CD4-positive, alpha-beta T cell (primary cell): ENCODE data around the gene TMEM115. TPM values are rescaled to one million over a fixed set of nuclear protein-coding genes. Genes with fewer than 3 reads are reported as not detected.
A peak's percentile ranks its signal among the peaks of the same experiment; 100 is the strongest.

Source experiments
- ATAC-seq: fragments of 200-7000 bp; cut with Tn5 transposase; one replicate; pipeline ENCODE4 v1.10.0; 2022; ENCODE audit warnings: mild to moderate bottlenecking; ENCODE audit not compliant: poor library complexity
- CTCF ChIA-PET: fragments of 350-600 bp; sonication (Branson Sonifier 250); formaldehyde crosslinking; loops from one replicate; lab custom pipeline; 2021; ENCODE audit warnings: antibody characterized with exemption, inconsistent platforms; lab: Charles Lee
- POLR2A ChIA-PET: fragments of 350-600 bp; sonication (Branson Sonifier 250); formaldehyde crosslinking; loops from one replicate; lab custom pipeline; 2021; ENCODE audit warnings: antibody characterized with exemption, inconsistent platforms; lab: Charles Lee
- DNase-seq, 14 experiments: peaks; one replicate each; pipeline ENCODE4 v3.0.0-alpha.2; 2013 to 2020; ENCODE audit warnings: mixed read lengths in 2 of 14
- H3K27ac ChIP-seq, 2 donors: one replicate each; pipeline versions ENCODE4 v1.5.1 to v1.7.0; 2013; ENCODE audit warnings: low read length in 2 of 2, low read depth in 1 of 2, mild to moderate bottlenecking in 1 of 2
- H3K27me3 ChIP-seq, 2 experiments: 1 replicate in 1 of 2; 2 replicates in 1 of 2; pipeline versions ENCODE4 v1.6.1 to v1.7.0; 2013; ENCODE audit warnings: low read length in 2 of 2, control low read depth in 1 of 2, mild to moderate bottlenecking in 1 of 2, moderate library complexity in 1 of 2; ENCODE audit not compliant: insufficient read depth in 2 of 2, control insufficient read depth in 1 of 2
- H3K36me3 ChIP-seq: one replicate; pipeline ENCODE4 v1.6.1; 2013; ENCODE audit warnings: low read length, control low read depth; ENCODE audit not compliant: insufficient read depth
- H3K4me1 ChIP-seq: one replicate; pipeline ENCODE4 v1.6.1; 2013; ENCODE audit warnings: low read length, control low read depth; ENCODE audit not compliant: insufficient read depth
- H3K4me3 ChIP-seq: one replicate; pipeline ENCODE4 v1.5.1; 2013; ENCODE audit warnings: mild to moderate bottlenecking, low read length, moderate library complexity
- H3K9me3 ChIP-seq, 2 experiments: 1 replicate in 1 of 2; 2 replicates in 1 of 2; pipeline versions ENCODE4 v1.6.1 to v1.7.0; 2013; ENCODE audit warnings: low read length in 2 of 2, mild to moderate bottlenecking in 2 of 2, control low read depth in 1 of 2, moderate library complexity in 1 of 2; ENCODE audit not compliant: control insufficient read depth in 1 of 2, insufficient read depth in 1 of 2
- H3K27ac Mint-ChIP-seq: one replicate; pipeline ENCODE4 v1.8.0; 2020; ENCODE audit warnings: mixed read lengths
- H3K27me3 Mint-ChIP-seq: one replicate; pipeline ENCODE4 v1.8.0; 2021; ENCODE audit warnings: mixed read lengths
- H3K36me3 Mint-ChIP-seq: one replicate; pipeline ENCODE4 v1.8.0; 2021; ENCODE audit warnings: low read depth, mixed read lengths
- H3K4me1 Mint-ChIP-seq: one replicate; pipeline ENCODE4 v1.8.0; 2021; ENCODE audit warnings: low read depth, mixed read lengths
- H3K4me3 Mint-ChIP-seq: one replicate; pipeline ENCODE4 v1.8.0; 2020; ENCODE audit warnings: mild to moderate bottlenecking, mixed read lengths
- H3K9me3 Mint-ChIP-seq: one replicate; pipeline ENCODE4 v1.8.0; 2020; ENCODE audit warnings: mixed read lengths
- intact Hi-C, 2 experiments: fragments of 100-400 bp; cut with DNase I in 1 of 2; cut with micrococcal nuclease in 1 of 2; formaldehyde crosslinking; loops; one replicate each; pipeline versions ENCODE4 v1.15.1 to v1.9.0; 2023 to 2025; cut with DNase I, micrococcal nuclease
- total RNA-seq, 174 experiments: library from RNA in 2 of 174; stranded (reverse) in 2 of 174; gene quantifications; one replicate each; pipeline ENCODE4 v1.2.3 and lab custom pipeline; 2021 to 2026
- TF ChIP-seq, protein P1 (sequence below): fragments of 200-600 bp; IDR thresholded peaks from one replicate; pipeline ENCODE4 v1.8.0; 2022; ENCODE audit warnings: antibody characterized with exemption, mild to moderate bottlenecking

Gene TMEM115
- total RNA-seq, 2 experiments from 2014 or later, result 19.0 to 19.9 TPM

DNA sequence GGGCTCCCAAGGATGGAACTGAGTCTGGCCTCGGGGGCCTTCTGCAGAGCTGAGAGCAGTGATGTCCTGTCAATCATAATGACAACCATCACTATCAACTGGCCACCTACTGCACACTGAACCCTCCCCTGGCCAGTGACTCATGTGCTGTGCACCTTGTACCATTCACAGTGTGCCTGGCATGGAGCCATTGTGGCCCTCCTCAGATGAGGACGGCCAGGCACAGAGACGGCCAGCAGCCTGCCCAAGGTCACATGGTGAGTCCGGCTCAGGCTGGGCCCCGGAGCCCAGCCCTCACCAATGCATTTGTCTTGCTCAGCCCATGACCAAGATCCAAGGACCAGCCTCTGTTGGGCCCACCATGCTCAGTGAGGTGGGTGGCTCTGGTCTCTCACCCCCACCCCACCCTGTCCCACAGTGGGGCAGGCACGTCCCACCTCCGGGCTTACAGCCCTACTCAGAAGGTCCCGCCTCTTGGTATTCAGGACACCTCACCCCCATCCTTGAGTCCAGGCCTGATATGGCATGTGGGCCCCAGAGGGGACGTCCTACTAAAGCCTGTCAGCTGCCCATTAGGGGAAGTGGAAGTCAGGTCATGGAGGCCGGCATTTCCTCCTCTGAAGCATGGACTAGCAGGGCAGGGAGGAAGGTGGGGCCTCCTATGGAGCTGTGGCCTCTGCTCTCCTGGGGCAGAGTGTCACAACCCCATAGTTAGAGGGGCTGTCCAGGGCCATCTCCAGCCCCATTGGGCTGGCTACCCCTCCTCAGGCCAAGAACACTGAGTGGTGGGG lies 35.9 kb upstream of the TMEM115 start:
- CTCF ChIA-PET, result no interaction called here
- no peaks in the 10 kb centered on the region for H3K9me3 ChIP-seq
- no peaks in the 10 kb centered on the region for H3K36me3 ChIP-seq
- Mint-ChIP-seq H3K4me1 (no peaks in the 10 kb centered on the region), H3K4me3 (no peak overlapping the region), H3K9me3 (no peaks in the 10 kb centered on the region), H3K36me3 (no peaks in the 10 kb centered on the region), H3K27me3 (no peaks in the 10 kb centered on the region), H3K27ac (no peak overlapping the region)
- ATAC-seq (no peak), DNase-seq (peak in 2 of 14 experiments; percentile 30 to 44)
- POLR2A ChIA-PET, result no interaction called here
- intact Hi-C loops, result loop anchor here in 1 of 2 experiments (10.0 kb wide), 1 partner anchor 230 kb away; no protein-coding TSS in a partner anchor
- no peaks in the 10 kb centered on the region for H3K27me3 ChIP-seq
- H3K27ac ChIP-seq, result no peak overlapping the region
- no peaks in the 10 kb centered on the region for H3K4me1 ChIP-seq
- TF ChIP-seq, protein P1, sequence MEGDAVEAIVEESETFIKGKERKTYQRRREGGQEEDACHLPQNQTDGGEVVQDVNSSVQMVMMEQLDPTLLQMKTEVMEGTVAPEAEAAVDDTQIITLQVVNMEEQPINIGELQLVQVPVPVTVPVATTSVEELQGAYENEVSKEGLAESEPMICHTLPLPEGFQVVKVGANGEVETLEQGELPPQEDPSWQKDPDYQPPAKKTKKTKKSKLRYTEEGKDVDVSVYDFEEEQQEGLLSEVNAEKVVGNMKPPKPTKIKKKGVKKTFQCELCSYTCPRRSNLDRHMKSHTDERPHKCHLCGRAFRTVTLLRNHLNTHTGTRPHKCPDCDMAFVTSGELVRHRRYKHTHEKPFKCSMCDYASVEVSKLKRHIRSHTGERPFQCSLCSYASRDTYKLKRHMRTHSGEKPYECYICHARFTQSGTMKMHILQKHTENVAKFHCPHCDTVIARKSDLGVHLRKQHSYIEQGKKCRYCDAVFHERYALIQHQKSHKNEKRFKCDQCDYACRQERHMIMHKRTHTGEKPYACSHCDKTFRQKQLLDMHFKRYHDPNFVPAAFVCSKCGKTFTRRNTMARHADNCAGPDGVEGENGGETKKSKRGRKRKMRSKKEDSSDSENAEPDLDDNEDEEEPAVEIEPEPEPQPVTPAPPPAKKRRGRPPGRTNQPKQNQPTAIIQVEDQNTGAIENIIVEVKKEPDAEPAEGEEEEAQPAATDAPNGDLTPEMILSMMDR, result no peak
- H3K4me3 ChIP-seq, result no peak overlapping the region

DNA sequence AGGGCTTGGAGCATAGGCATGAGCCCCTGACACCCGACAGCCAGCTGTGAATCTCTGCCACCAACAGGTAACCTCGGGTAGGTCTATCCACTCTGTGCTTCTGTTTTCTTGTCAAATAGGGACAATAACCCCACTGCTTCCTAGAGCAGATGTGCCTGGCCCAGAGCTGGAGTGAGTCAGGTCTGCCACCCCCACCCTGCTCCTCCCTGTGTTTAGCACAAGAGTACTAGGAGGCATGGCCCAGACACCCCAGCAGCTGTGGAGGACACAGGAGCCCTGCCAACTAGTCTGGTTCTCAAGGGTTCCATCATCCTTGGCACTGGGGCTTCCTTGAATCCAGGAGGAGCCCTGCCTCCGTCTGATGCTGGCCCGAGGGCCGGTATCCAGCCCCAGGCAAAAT lies 33.7 kb upstream of the TMEM115 start:
- Histone ChIP-seq H3K4me1 (no peaks in the 10 kb centered on the region), H3K4me3 (no peak overlapping the region), H3K27me3 (no peaks in the 10 kb centered on the region), H3K27ac (no peak overlapping the region), H3K9me3 (no peaks in the 10 kb centered on the region), H3K36me3 (no peaks in the 10 kb centered on the region)
- no peak overlapping the region for H3K27ac Mint-ChIP-seq
- intact Hi-C loops, result loop anchor here in 1 of 2 experiments (10.0 kb wide), 1 partner anchor 228 kb away; no protein-coding TSS in a partner anchor
- POLR2A ChIA-PET, result no interaction called here
- TF ChIP-seq, protein P1, result no peak
- H3K36me3 Mint-ChIP-seq, result no peaks in the 10 kb centered on the region
- CTCF ChIA-PET, result no interaction called here
- no peaks in the 10 kb centered on the region for H3K4me1 Mint-ChIP-seq
- no peak overlapping the region for H3K4me3 Mint-ChIP-seq
- no peaks in the 10 kb centered on the region for H3K27me3 Mint-ChIP-seq
- no peak for DNase-seq
- H3K9me3 Mint-ChIP-seq, result no peaks in the 10 kb centered on the region
- ATAC-seq, result no peak

- Mint-ChIP-seq H3K27me3 (no peaks in the 10 kb centered on the region), H3K36me3 (no peaks in the 10 kb centered on the region), H3K27ac (no peak overlapping the region), H3K9me3 (no peaks in the 10 kb centered on the region), H3K4me3 (no peak overlapping the region), H3K4me1 (no peaks in the 10 kb centered on the region)
- DNase-seq (no peak), ATAC-seq (no peak)
- Histone ChIP-seq H3K4me3 (no peak overlapping the region), H3K27ac (no peak overlapping the region), H3K36me3 (no peaks in the 10 kb centered on the region), H3K27me3 (no peaks in the 10 kb centered on the region), H3K9me3 (no peaks in the 10 kb centered on the region), H3K4me1 (no peaks in the 10 kb centered on the region)
- intact Hi-C loops, result loop anchor here in 1 of 2 experiments (10.0 kb wide), 1 partner anchor 227 kb away; no protein-coding TSS in a partner anchor
- TF ChIP-seq, protein P1, result no peak
- CTCF ChIA-PET, result no interaction called here
- POLR2A ChIA-PET, result no interaction called here
Observed at GRCh38 chr3:50392101-50392715, 32.9 kb upstream of the TMEM115 start.
